ENCODE measurements around the gene RNASE11. TPM values are rescaled to one million over a fixed set of nuclear protein-coding genes. Genes with fewer than 3 reads are reported as not detected.

RNASE11 gene
- total and polyA plus RNA-seq, 2 donors (not counting 3 experiments of a cell fraction or from before 2014, with no cell fraction given), result not detected

DNA sequence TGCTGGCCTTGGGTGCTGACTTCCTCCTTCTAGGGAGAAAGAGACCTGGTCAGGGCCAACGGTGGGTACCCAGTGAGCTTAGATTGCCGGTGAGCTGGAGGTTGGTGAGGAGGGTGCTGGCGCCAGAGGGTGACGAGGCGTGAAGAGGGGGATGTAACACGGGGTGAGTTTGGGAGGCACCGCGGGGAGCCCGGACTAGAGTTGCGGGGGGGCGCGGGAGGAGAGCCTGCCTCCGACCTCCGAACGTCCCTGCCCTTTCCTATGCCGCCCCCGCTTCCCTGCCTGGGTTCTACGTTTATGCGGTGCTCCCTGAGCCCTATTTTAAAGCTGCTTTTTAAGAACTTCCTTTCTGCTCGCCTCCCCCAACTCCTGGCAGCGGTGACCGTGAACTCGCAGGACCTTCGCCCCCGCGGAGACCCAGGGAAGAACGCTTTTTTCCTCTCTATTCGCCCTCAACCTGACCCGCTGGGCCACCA is 35.1 kb upstream of the RNASE11 start:
- H3K27me3 ChIP-seq (ENCODE audit: control insufficient read depth in 2 of 2, insufficient read depth in 2 of 2, low read length in 2 of 2), result peaks cover 17 to 21% of the 10 kb centered on the region in 2 experiments
- no peaks in the 10 kb centered on the region for H3K79me2 ChIP-seq (ENCODE audit: control insufficient read depth, insufficient read depth, low read length)
- no peaks in the 10 kb centered on the region for H3K9me1 ChIP-seq (replicated peaks; ENCODE audit: control insufficient read depth, extremely low read depth, insufficient read depth, low read length)
- H3K36me3 ChIP-seq (ENCODE audit: control insufficient read depth in 2 of 2, extremely low read depth in 1 of 2, insufficient read depth in 2 of 2, low read length in 2 of 2), result no peaks in the 10 kb centered on the region
- DNase-seq (ENCODE audit: low read depth, low spot score) (no peak), FAIRE-seq (no peak)
- H4K20me1 ChIP-seq (replicated peaks; ENCODE audit: control insufficient read depth, extremely low read depth, insufficient read depth, low read length), result no peaks in the 10 kb centered on the region
- TF ChIP-seq POLR2A (IDR thresholded peaks at IDR 0.05; ENCODE audit: low read depth, low read length) (no peak), JUN (IDR thresholded peaks at IDR 0.05; ENCODE audit: borderline replicate concordance, insufficient read depth, insufficient read length, low read depth) (no peak), MYC (IDR thresholded peaks at IDR 0.05; ENCODE audit: low read depth, low read length) (no peak), POLR2AphosphoS5 (IDR thresholded peaks at IDR 0.05; ENCODE audit: insufficient read depth, low read depth, low read length) (no peak), GATA2 (IDR thresholded peaks at IDR 0.05; ENCODE audit: insufficient read depth, insufficient read length, low read depth, low read length) (no peak), FOS (IDR thresholded peaks at IDR 0.05; ENCODE audit: borderline replicate concordance, insufficient read depth, low read length) (no peak), EZH2 (IDR thresholded peaks at IDR 0.05; ENCODE audit: borderline replicate concordance, low read depth, low read length, severe bottlenecking) (no peak)
- TF ChIP-seq, protein P1, sequence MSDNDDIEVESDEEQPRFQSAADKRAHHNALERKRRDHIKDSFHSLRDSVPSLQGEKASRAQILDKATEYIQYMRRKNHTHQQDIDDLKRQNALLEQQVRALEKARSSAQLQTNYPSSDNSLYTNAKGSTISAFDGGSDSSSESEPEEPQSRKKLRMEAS (IDR thresholded peaks at IDR 0.05; ENCODE audit: insufficient read depth, insufficient read length), result no peak
- TF ChIP-seq, protein P2, sequence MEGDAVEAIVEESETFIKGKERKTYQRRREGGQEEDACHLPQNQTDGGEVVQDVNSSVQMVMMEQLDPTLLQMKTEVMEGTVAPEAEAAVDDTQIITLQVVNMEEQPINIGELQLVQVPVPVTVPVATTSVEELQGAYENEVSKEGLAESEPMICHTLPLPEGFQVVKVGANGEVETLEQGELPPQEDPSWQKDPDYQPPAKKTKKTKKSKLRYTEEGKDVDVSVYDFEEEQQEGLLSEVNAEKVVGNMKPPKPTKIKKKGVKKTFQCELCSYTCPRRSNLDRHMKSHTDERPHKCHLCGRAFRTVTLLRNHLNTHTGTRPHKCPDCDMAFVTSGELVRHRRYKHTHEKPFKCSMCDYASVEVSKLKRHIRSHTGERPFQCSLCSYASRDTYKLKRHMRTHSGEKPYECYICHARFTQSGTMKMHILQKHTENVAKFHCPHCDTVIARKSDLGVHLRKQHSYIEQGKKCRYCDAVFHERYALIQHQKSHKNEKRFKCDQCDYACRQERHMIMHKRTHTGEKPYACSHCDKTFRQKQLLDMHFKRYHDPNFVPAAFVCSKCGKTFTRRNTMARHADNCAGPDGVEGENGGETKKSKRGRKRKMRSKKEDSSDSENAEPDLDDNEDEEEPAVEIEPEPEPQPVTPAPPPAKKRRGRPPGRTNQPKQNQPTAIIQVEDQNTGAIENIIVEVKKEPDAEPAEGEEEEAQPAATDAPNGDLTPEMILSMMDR (IDR thresholded peaks at IDR 0.05; ENCODE audit: extremely low read depth in 1 of 2, insufficient read depth in 1 of 2, low read depth in 1 of 2, low read length in 2 of 2), result no peak
- no TSS peak for BruUV-seq (replicated peaks)
- H3K4me2 ChIP-seq (ENCODE audit: insufficient read depth, low read length), result no peak overlapping the region
- no peak overlapping the region for H3K4me3 ChIP-seq (replicated peaks in 1 of 3; ENCODE audit: insufficient read depth in 1 of 3, low read depth in 1 of 3, low read length in 3 of 3)
- intact Hi-C loops (cut with micrococcal nuclease) (no loop called here), dilution Hi-C loops (cut with MboI; ENCODE audit: extremely low pct_ligation_motif_present, low sequenced_read_pairs) (no loop called here)
- ChIA-PET CTCF (interaction anchor here (1.0 to 3.4 kb wide), 4 partner anchors 10 to 68 kb away, joined by 3 to 17 read pairs (median 5); no protein-coding TSS in a partner anchor), POLR2A (no interaction called here)
- peak overlapping the region; percentile 14 for H2AFZ ChIP-seq (ENCODE audit: low read depth, low read length)
- no peak overlapping the region for H3K9ac ChIP-seq (replicated peaks; ENCODE audit: extremely low read depth, insufficient read depth, low read length)
- no peaks in the 10 kb centered on the region for H3K9me3 ChIP-seq (replicated peaks; ENCODE audit: control insufficient read depth, insufficient read depth, low read length)
- H3K27ac ChIP-seq (ENCODE audit: insufficient read depth, low read depth, low read length), result no peak overlapping the region
- H3K4me1 ChIP-seq (ENCODE audit: control insufficient read depth, extremely low read depth, insufficient read depth, low read length), result peaks cover 14% of the 10 kb centered on the region
